ENCODE results near the gene FTCDNL1.
A peak's percentile ranks its signal among the peaks of the same experiment; 100 is the strongest.

The FTCDNL1 gene

GRCh38 chr2:199841409-199841808 lies 9.6 kb downstream of the FTCDNL1 start:
- DNase-seq = no peak

- no peak for DNase-seq
Observed at GRCh38 chr2:199838399-199838798, 12.6 kb downstream of the FTCDNL1 start.

- no peak for DNase-seq
Observed at GRCh38 chr2:199836943-199837342, 14.0 kb downstream of the FTCDNL1 start.

- no peak for DNase-seq
Observed at GRCh38 chr2:199833525-199833924, 17.5 kb downstream of the FTCDNL1 start.

- DNase-seq = no peak
Observed at GRCh38 chr2:199830531-199830930, 20.5 kb downstream of the FTCDNL1 start.

GRCh38 chr2:199829628-199830027 lies 21.4 kb downstream of the FTCDNL1 start:
- no peak for DNase-seq

GRCh38 chr2:199819746-199820145 lies 31.2 kb downstream of the FTCDNL1 start:
- DNase-seq = no peak

- no peak for DNase-seq
Observed at GRCh38 chr2:199818754-199819153, 32.2 kb downstream of the FTCDNL1 start.

- no peak for DNase-seq
Observed at GRCh38 chr2:199818026-199818425, 33.0 kb downstream of the FTCDNL1 start.

GRCh38 chr2:199814817-199815211 lies 36.2 kb downstream of the FTCDNL1 start:
- DNase-seq = no peak

GRCh38 chr2:199814101-199814816 lies 36.7 kb downstream of the FTCDNL1 start:
- no peak for DNase-seq

GRCh38 chr2:199812493-199812892 lies 38.5 kb downstream of the FTCDNL1 start:
- no peak for DNase-seq

GRCh38 chr2:199811346-199811745 lies 39.6 kb downstream of the FTCDNL1 start:
- DNase-seq = no peak

GRCh38 chr2:199810422-199811171 lies 40.4 kb downstream of the FTCDNL1 start:
- DNase-seq = no peak

GRCh38 chr2:199807966-199808365 lies 43.0 kb downstream of the FTCDNL1 start:
- DNase-seq = no peak

GRCh38 chr2:199806179-199806578 lies 44.8 kb downstream of the FTCDNL1 start:
- no peak for DNase-seq

GRCh38 chr2:199804831-199805230 lies 46.2 kb downstream of the FTCDNL1 start:
- no peak for DNase-seq

GRCh38 chr2:199798831-199799580 lies 52.0 kb downstream of the FTCDNL1 start:
- no peak for DNase-seq

- peak; percentile 25 for DNase-seq
Observed at GRCh38 chr2:199797431-199798403, 53.3 kb downstream of the FTCDNL1 start.

GRCh38 chr2:199792381-199792780 lies 58.6 kb downstream of the FTCDNL1 start:
- DNase-seq = no peak

- no peak for DNase-seq
Observed at GRCh38 chr2:199791326-199791725, 59.7 kb downstream of the FTCDNL1 start.

GRCh38 chr2:199784512-199784911 lies 66.5 kb downstream of the FTCDNL1 start:
- DNase-seq = no peak

All from DMS 273 treated with DMSO at 0.1 percent for 48 hours (cell line).